ENCODE data around the gene PRSS8. TPM values are rescaled to one million over a fixed set of nuclear protein-coding genes. Genes with fewer than 3 reads are reported as not detected.

Gene PRSS8
- 31.5 and 33.0 TPM in 2 replicates for total RNA-seq

GRCh38 chr16:31135535-31136286 is at the start of gene PRSS8:
TSS of gene PRSS8 (minus strand) at chr16:31135727. CDS start at chr16:31135498, 229 bp downstream.

GRCh38 chr16:31179747-31180459 is 44.4 kb upstream of the PRSS8 start, which contains the start of gene FUS:
TSS of gene FUS (plus strand) at chr16:31180139. CDS start at chr16:31180215, 76 bp downstream.

GRCh38 chr16:31149894-31150890 is 14.7 kb upstream of the PRSS8 start, which contains the start of gene PRSS36:
TSS of gene PRSS36 (minus strand) at chr16:31150066. CDS start at chr16:31150035, 31 bp downstream.

GRCh38 chr16:31117384-31118222 is 17.9 kb downstream of the PRSS8 start, which contains the start of gene KAT8:
TSS of gene KAT8 (plus strand) at chr16:31117664. CDS start at chr16:31117682, 18 bp downstream.

GRCh38 chr16:31108035-31108793 is 27.3 kb downstream of the PRSS8 start, which contains the start of gene BCKDK:
TSS of gene BCKDK (plus strand) at chr16:31108386. CDS start at chr16:31109224, 838 bp downstream.

GRCh38 chr16:31094424-31095120 is 41.0 kb downstream of the PRSS8 start, which contains the start of gene VKORC1:
TSS of gene VKORC1 (minus strand) at chr16:31094797. CDS start at chr16:31094729, 68 bp downstream.

GRCh38 chr16:31088459-31089183 is 46.9 kb downstream of the PRSS8 start, which contains the start of gene PRSS53:
TSS of gene PRSS53 (minus strand) at chr16:31088943. CDS start at chr16:31088809, 134 bp downstream.

Other genes with a start within 250 kb of the PRSS8 start
- 28.8 and 34.7 TPM in 2 replicates for gene BCL7C, start 241.7 kb downstream of the PRSS8 start, total RNA-seq
- 0.64 and 0.96 TPM in 2 replicates for gene CTF1, start 239.1 kb downstream of the PRSS8 start, total RNA-seq
- gene FBXL19, start 212.2 kb downstream of the PRSS8 start, total RNA-seq, result 16.2 and 30.6 TPM in 2 replicates
- 24.3 and 48.8 TPM in 2 replicates for gene ORAI3, start 186.7 kb downstream of the PRSS8 start, total RNA-seq
- 0.96 and 1.5 TPM in 2 replicates for gene SETD1A, start 178.0 kb downstream of the PRSS8 start, total RNA-seq
- gene HSD3B7, start 150.5 kb downstream of the PRSS8 start, total RNA-seq, result 14.1 and 25.5 TPM in 2 replicates
- gene STX1B, start 125.1 kb downstream of the PRSS8 start, total RNA-seq, result 0.72 TPM in 1 of 2 replicates, not detected in the other
- gene STX4, start 102.2 kb downstream of the PRSS8 start, total RNA-seq, result 7.5 and 13.3 TPM in 2 replicates
- gene ZNF668, start 61.5 kb downstream of the PRSS8 start, total RNA-seq, result 6.4 and 7.0 TPM in 2 replicates
- 11.3 and 12.8 TPM in 2 replicates for gene ZNF646, start 61.3 kb downstream of the PRSS8 start, total RNA-seq
- 0.64 and 0.96 TPM in 2 replicates for gene PRSS53, start 46.8 kb downstream of the PRSS8 start, total RNA-seq
- gene VKORC1, start 40.9 kb downstream of the PRSS8 start, total RNA-seq, result 41.1 and 75.7 TPM in 2 replicates
- 11.7 and 20.7 TPM in 2 replicates for gene BCKDK, start 27.3 kb downstream of the PRSS8 start, total RNA-seq
- 52.3 and 61.0 TPM in 2 replicates for gene KAT8, start 18.1 kb downstream of the PRSS8 start, total RNA-seq
- 1.9 and 2.8 TPM in 2 replicates for gene PRSS36, start 14.3 kb upstream of the PRSS8 start, total RNA-seq
- 19.6 and 40.7 TPM in 2 replicates for gene FUS, start 44.4 kb upstream of the PRSS8 start, total RNA-seq
- 235 and 267 TPM in 2 replicates for gene PYCARD, start 67.0 kb upstream of the PRSS8 start, total RNA-seq
- gene TRIM72, start 78.4 kb upstream of the PRSS8 start, total RNA-seq, result not detected in 2 replicates
- not detected in 2 replicates for gene PYDC1, start 81.4 kb upstream of the PRSS8 start, total RNA-seq
- under 0.01 TPM in 1 of 2 replicates, not detected in the other for gene ITGAM, start 124.2 kb upstream of the PRSS8 start, total RNA-seq
- gene ITGAX, start 219.4 kb upstream of the PRSS8 start, total RNA-seq, result not detected in 2 replicates

Measured in tracheal epithelial cell (primary cell).